Measurements from ENCODE around the gene CNTNAP2.

The CNTNAP2 gene

DNA sequence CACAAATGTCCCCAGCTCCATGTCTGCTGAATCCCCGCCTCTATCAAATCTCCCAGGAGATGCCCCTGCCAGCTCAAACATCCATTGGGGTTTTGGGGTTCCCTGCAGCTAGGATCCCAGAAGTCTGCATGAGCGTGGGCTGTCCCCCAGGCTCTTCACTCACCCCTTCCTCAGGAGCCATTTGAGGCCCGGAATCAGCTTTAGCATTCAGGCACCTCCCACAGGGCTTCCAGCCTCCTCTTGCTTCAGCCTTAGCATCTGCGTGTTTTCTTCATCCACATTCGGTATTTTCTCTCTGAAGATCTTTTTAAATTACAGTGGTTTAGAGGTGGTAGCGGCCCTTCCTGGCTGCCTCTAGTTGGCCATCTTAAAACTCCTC, 1054.4 kb downstream of the CNTNAP2 start:
- DNase-seq: no peak

DNA sequence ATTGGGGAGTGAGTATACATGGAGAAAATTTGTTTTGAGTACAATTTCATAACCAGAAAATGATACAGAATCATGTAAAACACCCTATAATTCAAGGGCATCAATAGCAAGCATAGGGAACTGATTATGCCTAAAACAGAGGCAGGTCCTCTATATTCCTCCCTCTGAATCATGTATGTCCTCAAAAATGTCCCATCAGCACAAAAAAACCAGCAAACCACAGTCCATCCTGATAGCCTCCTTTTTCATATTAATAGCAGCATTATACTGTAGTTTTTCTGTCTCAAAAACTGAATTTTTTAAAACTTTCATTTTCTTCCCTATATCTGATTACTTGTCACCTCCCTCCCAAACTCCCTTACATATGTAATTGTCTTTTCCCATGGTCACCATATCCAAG, 1057.3 kb downstream of the CNTNAP2 start:
- DNase-seq: no peak

DNA sequence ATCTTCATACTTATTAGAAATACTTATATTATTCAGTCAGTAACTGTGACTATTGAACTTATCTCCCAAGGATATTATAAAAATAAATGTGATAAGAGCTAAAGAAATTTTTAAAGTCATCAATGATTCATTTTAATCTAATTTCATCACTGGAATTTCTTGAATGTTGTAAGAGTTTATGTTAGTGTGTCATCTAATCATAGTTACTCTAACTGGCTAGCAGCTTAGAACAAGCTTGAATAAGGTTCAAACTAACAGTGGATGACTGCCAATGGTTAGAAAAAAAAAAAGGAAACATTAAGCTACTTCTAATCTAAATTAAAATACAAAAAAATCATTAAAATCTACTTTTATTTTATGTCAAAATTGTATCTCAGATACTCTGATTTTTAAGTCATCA, 1066.3 kb downstream of the CNTNAP2 start:
- DNase-seq: no peak

DNA sequence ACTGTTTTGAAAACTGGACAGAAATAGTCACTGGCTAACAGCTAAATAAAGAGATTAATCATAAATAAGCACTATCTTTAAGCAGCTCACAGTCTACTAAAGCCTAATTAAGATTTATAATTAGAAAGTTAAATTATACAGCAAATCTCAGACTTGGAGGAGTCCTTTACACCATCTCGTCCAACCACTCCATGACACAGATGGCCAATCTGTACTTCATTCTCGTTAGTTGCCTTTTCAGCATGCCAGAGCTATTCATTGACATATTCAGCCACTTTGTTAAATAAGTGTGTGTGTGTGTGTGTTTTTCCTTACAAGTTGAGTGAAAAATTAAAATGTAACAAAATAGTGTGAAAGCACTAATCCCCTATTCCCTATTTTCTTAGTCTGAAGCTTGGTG, 1066.7 kb downstream of the CNTNAP2 start:
- DNase-seq: no peak

DNA sequence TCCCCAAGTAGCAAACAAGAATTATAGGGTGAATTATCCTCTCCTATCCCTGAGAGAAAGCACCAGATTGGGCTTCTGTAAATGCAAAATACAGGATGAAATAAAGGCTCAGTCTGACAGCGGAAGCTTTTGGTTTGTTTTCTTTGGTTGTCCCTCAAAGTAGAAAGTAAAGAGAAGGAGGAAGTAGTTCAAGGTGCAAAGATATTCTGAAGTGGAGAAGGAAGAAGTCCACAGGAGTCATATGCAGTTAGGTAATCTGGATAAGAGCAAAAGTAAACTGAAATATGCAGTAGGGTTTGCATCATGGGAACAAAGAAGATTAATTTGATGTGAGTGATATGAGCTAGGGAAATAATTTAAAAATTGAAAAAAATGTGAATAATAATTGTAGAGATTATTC, 1071.9 kb downstream of the CNTNAP2 start:
- no peak for DNase-seq

DNA sequence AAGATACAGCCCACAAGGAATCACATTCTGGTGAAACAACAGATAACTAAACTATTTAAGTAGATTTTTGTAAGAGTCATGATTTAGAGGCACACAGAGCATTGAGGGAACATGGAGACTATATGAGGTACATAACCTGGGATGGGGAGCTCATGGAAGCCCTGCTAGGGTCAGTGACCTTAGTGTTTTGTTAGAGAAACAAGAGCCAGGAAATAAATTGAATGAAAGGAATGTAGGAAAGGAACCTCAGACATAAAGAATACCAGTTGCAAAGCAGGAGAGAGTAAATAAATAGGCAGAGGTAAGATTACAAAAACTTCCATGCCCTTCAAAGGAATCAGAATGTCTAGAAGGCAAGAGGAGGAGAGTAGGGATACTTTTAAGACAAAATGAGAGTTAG, 1076.9 kb downstream of the CNTNAP2 start:
- no peak for DNase-seq

DNA sequence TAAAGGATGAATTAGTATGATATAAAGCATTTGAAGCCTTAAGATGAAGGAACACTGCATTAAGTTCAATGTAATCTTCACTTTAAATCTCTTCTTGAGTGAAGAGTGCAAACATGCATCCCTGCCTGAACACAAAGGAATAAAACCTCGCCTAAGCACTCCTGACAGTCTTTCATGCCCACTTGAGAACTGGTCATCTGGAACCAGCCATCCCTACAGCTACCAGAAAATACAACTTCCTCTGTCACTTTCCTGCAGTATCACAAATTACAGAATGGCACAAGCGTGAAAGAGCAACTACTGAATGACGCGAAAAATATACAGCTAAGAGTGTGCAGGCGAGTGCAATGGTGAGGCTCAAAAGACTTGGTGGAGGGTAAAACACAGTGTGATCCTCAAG, 1079.9 kb downstream of the CNTNAP2 start:
- DNase-seq: no peak

DNA sequence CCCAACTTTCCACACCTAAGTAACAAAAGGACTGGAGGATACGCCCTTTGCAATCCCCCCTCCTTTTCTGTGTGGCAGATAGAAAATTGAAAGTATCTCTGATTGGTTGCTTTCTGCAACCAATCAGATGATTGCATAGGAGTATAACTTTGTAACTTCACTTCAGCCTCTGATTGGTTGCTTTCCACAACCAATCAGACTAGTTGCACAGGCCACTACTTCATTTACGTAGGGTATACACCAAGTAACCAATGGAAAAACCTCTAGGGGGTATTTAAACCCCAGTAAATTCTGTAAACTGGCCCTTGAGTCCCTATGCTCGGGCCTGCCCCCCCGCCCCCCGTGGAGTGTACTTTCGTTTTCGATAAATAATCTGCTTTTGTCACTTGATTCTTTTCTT, 1080.4 kb downstream of the CNTNAP2 start:
- no peak for DNase-seq

DNA sequence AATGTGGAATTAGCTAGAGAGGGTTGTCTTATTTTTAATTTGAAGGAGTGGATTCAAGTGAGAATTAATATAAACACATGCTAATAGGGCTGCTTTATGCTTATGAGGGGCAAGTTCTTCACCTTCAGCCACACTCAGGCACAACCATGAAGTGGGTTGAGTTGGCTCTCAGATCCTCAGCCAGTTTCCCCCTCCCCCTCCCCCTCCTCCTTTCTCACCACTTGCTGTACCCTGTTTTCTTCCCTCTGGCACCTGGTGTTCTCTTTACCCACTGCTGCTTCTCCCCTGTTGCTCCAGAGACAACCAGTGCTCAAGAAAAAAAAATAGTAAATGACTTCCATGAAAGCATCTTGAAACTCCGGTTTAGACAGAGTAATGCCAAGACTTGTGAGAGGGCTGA, 1083.3 kb downstream of the CNTNAP2 start:
- no peak for DNase-seq

DNA sequence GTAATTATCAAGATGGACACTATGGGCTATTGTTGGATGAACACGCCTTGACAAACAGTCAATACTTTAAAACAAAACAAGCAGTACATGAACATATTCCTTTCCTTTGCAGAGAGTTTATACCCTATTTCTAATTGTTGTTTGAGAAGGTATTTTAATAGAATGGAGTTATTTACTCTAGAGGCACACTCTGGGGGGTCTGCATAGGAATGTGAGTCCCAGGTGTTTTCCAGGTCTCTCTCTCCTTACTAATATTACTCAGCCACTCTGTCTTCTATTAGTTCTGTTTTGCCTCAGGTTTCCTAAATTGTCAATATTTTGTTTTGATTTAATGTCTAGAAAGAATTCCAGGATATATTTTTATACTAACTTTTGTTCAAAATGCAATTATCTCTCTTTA, 1091.4 kb downstream of the CNTNAP2 start:
- DNase-seq: no peak

DNA sequence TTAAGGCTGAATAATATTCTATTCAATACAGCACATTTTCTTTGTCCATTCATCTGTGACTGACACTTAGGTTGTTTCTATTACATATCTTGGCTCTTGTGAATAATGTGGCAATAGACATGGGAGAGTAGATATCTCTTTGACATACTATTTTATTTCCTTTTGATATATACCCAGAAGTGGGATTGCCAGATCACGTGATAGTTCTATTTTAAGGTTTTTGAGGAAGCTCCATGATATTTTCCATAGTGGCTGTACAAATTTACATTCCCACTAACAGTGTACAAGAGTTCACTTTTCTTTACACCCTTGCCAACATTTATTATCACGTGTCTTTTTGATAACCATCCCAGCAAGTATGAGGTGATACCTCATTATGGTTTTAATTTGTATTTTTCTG, 1114.7 kb downstream of the CNTNAP2 start:
- no peak for DNase-seq

DNA sequence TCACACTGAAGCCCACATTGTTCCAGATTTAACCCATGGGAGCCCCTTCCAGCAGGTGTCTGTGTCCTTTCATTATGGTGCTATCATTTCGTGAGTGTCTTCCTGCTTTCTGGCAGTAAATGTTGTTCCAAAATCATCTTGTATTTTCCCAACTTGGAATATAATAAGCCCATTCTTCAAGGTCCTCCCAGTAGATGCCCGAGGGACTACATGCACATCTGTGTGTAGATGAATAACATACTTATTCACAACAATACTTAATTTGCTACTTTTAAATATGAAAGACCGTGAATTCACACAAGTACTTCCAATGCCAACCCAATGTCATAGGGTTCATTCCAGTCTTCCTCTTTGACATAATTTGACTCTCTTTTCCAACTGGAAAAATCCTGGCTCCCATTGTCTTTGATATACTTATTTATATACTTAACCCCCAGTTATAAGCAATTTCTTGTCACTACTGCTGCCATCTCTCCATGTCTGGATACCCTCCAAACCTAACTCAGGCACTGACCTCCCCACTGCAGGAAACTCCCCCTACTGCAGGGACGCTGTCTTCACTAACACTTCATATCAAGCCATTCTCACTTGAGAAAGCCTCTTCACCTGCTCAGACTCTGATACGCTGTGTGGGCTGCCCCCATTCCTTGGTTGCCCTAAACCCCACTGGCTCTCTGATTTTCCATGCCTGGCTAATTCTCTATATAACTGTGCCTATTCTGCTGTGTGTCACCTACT, 1119.2 kb downstream of the CNTNAP2 start:
- DNase-seq: no peak

DNA sequence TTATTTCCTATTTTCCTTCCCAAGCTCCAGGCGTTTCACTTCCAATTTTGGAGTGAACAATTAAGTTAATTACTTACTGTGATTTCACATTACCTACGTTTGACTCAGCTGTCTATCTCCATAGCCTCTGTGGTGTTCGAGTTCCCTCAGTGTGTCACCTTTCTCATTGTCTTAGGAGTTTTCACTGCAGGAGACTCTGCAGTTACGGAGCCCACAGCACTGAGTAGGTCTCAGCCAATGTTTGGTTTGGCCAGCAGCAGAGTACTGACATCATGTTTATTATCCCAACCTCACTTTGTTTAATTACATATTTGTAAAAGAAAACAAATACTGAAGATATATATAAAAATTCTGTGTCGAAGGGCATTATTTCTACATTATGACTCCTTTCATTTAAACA, 1123.9 kb downstream of the CNTNAP2 start:
- no peak for DNase-seq

DNA sequence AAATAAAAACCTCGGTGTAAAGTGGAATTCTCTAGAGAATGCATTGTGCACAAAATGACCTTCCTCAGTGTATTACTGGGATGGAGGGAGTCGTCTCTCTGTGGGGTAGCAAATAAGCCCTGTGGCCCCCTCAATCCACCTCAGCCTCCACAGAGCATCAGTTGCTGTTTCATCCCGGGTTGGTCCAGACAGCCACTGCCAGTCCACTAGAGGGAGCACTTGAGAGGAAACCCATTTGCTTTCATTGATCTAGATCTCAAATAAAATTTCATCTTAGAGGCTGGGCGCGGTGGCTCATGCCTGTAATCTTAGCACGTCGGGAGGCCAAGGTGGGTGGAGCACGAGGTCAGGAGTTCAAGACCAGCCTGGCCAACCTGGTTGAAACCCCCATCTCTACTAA, 1128.7 kb downstream of the CNTNAP2 start:
- peak; percentile 49 to 68 for DNase-seq

DNA sequence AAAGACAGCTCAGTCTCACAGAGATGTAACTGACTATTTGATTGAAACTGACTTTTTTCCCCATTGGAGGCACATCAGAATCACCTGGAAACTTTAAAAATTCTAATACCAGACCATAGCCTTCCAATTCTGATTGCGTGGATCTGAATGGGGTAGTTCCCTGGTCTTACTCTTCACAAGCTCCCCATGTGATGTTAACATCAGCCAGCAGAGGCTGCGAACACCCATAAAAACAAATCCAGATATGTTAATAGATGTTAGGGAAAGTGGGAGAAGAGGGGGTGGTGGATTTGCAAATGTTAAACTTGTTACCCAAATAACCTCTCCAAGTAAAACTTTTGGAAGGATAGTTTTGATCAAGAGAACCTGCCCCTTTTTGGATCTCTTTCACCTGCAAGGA, 1133.4 kb downstream of the CNTNAP2 start:
- no peak for DNase-seq

DNA sequence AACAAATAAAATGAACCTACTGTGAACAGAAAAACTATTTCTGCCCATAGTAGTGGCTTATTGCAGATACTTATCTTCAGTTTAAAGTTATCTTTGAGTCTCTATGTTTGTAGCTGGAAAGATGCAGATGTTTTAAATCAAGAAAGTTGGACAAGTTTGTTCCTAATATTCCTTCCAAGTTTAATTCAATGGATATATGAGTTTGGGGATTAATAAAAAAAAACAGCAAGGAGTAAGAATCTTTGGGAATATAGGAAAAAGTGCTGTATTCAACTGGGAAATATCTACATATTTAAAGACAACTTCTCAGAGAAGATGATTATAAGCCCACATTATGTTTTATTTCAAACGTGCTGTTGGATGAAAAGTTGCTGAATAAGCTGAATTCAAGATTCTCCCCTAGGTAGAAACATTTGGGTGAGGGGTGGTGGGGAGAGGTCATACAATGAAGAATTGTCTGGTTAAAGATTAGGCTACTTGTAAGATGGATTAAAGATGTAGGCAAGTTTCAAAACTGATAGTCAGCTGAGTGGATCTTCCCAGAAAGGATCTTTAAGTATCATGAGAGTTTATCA, 1135.2 kb downstream of the CNTNAP2 start:
- DNase-seq: no peak

DNA sequence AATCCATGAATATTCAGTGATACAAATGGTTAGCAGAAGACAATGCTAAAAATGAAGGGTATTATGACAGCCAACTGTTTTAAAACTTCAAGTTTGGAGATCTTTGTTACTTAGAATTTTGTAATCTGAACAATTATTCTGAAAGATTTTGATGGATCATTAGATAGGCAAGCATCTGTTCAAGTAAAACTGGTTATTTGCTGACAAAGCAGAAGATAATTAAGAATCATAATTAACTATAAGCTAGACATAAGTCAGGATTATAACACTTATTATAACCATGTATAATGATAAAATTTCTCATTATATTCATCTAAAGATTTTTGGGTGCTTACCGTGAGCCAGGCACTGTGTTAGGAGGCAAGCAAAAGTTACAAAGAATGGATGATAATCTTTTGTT, 1145.1 kb downstream of the CNTNAP2 start:
- DNase-seq: no peak

DNA sequence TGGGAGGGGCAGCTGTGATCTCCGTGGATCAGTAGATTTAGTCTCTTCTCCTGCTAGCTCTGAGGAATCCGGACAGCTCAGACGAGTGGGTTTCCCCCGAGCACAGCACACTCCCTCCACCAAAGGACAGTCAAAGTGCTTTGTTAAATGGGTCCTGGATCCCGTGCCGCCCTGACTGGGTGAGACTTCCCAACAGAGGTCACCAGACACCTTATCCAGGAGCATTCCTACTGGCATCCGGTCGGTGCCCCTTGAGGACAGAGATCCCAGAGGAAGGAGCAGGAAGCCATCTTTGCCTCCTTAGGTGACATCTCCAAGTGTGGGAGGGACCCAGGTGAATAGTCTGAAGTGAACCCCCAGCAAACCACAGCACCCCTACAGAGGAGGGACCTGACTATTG, 1148.9 kb downstream of the CNTNAP2 start:
- DNase-seq: no peak

DNA sequence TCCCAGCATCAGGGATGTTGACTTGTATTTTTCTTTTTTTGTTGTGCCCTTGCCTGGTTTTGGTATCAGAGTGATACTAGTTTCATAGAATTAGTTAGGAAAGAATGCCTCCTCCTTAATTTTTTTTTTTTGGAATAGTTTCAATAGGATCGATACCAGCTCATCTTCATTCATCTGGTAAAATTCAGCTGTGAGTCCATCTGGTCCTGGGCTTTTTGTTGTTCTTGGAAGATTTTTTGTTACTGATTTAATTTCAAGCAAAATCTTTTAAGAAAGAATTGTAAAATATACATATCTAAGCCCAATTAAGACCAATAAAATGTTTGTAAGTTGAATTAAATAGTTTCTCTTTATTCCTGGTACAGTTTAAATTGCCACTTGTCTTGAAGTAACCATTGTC, 1159.5 kb downstream of the CNTNAP2 start:
- no peak for DNase-seq

DNA sequence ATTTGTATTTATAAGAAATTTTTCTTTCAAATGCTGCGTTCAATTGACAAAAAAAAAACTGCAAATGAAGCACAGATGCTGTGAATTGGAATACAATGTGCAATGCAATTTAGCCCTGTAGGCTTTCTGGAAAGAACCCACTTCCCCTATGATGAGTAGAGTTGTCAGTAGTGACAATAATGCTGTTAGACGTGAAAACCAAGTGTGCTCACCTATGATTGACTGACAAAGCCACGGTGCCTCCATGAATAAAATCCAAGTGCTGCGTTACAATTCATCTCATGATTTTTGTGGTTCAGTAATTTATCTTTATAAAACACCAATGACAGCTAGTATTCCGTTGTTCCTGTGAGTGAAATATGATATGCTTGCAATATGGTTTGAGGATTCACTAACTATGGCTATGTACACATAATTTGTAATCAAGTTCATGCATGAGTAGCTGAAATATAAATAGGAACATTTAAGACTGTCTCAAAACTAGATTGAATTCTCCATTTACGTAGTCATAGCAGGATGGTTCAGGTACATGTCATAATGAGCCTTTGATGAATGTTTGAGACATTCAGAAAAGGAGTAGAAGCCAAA, 1160.3 kb downstream of the CNTNAP2 start:
- DNase-seq: peak in 1 of 2 experiments; percentile 5

DNA sequence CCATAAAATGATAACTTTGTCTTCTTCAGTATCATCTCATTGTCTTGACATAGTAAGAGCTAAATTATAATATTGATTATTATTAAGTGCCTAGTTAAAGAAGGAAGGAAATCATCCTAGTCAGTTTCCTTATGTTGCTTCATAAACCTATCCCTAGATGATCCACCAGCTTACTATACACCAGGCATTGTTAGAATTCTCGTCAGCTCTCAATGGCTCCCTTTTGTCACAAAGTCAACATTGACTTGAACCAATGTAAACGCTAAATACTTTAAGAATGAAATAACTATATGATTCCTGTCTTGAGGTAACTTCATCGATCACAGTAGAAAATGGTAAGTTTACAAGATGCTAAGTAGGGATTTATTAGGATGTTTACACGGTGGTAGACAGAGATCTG, 1162.9 kb downstream of the CNTNAP2 start:
- DNase-seq: no peak

DNA sequence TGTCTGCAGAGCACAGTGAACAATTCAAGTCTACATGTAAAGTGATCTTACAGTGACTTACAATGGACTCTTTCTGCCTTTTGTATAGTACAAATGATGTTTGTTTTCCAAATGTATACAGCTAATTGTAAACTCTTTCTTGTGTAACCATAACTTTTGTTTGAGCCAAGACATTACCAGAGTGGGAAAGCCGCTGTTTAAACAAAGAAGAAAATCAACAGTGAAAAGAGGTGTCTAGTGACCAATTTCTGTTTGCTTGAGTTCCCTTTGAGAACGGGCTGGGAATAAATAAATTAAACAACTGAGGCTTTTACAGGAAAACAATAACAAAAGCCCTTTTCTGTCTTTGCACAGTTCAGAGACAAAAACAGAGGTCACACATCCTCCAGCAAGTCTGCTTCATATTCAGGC, 1163.4 kb downstream of the CNTNAP2 start:
- no peak for DNase-seq

DNA sequence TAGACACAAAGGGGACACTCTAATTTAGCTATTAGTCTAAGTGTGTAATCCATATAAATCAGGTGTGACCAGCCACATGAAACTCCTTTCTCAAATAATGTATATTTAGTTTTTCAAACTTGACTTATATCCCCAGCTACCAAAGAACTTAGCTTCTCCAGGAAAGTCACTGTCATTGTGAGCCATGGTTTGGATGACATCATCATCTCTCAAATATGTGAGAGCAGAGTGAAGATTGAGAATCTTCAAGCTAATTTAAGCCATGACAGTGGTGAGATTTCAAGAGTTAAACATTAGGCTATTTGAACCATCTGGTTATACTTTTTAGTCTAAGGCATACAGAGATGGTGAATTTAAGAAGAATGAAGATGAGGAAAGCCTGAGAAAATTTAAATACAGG, 1165.6 kb downstream of the CNTNAP2 start:
- DNase-seq: no peak

DNA sequence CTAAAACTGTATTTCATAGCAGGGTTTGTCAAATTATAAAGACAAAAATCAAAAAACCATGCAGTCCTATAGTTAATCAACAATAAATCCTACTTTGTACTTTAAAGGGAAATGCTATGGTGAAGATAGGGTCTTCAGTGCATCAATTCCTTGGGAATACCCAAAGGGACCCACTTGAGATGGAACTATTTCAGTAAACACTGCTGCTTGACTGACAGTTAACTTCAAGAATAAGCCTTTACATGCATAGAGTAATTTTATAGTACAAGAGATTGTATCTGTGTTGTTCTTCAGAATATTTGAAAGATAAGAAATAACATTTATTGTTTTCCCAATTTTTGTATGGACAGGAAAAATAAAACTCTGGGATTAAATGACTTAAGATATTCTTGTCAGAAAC, 1179.6 kb downstream of the CNTNAP2 start:
- no peak for DNase-seq

DNA sequence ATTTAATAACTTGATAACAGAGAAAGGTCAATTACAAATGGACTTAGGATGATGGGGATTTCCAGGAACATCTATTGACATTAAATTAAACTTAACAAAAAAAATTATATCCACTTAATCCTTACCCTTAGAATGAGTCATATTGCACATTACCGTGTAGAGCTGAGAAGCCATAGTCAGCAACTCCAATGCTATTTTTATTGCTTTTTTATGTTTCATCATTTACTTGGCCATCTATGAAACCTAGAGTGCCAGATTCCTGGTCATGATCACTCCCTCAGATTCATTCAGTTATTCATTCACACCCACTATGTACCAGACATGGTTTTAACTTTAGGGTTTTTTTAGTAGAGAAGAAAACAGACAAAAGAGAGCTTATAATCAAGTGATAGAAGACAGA, 1180.4 kb downstream of the CNTNAP2 start:
- no peak for DNase-seq
